NOMO-1 treated with DMSO at 0.1 percent for 48 hours (cell line): ENCODE results near the gene MINAR1.
"Not testable (repeated sequence)": the region's sequence is repeated elsewhere in the genome, so short reads cannot be mapped to it uniquely, and the experiment has no call there.

Experiments used
- DNase-seq: peaks from one replicate; lab custom pipeline; 2025; ENCODE audit not compliant: unreplicated experiment; lab: John Stamatoyannopoulos, UW

Gene MINAR1

DNA sequence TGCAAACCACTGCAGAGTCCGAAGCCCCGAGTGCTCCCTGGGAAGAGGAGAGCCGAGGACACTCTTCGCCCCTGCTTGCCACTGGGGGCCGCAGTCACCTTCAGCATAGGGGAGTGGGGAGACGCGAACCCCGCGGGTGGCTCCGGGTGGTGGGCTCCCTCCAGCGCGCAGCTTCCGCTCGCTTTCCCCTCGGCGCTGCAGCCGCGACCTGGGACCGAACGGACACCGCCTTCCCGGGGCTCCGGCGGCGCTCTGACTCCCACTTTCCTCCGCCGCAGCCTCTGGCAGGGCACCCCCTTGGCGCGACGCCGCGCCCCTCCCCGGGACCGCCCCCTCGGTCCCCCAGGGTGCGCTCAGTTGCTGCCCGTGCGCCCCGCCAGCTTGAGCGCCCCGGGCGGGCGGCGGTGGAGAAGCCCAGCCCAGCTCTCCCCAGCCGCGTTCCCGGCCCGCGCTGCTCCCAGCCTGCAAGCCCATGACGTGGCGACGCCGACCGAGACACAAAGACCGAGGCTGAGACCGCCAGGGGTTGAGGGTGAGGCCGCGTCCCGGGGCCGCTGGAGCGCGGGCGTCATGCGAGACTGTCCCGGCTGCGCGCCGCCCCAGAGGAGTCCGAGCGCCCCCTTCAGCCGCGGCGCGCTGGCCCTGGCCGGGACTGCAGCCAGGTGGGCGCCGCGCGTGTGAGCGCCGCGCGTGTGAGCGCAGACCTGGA, at the start of gene MINAR1:
MINAR1 (plus strand) TSS at position 701 of the 709 bp plus-strand sequence. CDS start 23,812 bp downstream, outside the sequence.
- DNase-seq, result no peak

GRCh38 chr15:79394231-79394630, 37.9 kb upstream of the MINAR1 start:
- no peak for DNase-seq

GRCh38 chr15:79396850-79397249, 35.3 kb upstream of the MINAR1 start:
- DNase-seq, result no peak

DNA sequence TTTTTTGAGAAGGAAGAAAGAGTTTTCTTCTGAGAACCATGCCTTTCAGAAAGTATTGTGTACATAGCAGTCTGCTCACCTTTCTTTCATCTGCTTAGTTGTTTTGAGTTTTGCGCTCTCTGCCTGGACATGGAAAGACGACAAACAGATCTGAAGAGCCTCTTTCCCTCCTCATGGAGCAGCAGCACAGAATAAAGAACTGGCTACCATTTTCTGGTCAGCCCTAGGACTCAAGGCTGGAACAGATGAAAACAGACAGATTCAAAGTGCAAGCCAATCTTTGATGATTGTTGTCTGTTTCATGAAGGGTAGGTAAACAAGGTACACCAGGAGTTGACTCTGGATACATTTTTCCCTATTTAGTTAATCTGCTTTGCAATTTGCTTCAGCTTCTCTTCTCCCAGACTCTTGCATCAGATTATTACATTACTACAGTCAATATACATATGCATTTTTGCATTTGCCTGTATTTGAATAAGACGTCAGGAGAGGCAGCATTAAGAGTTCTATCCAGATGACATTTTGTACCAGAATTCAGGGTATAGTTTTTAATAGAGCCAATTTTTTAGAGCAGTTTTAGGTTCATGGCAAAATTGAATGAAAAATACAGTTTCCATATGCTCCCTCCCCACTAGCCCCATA, 34.7 kb upstream of the MINAR1 start:
- DNase-seq, result no peak

DNA sequence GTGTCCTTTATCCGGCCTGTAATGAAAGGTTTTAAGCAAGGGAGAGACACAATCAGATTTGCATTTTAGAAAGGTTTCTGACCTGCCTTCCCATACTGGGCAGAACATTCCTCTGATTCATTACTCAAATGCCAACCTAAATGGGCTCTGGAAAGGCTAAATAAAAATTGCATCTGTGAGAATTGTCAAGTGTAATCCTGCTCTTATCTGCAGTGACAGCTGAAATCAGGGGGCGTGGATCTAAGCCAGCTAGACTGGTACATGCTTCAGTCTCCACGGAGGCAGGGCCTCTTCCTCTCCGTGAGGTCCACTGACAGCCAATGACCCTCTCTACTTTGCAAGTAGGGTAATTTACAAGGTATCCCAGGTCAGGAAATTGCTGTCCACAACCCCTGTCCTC, 32.5 kb upstream of the MINAR1 start:
- DNase-seq, result no peak

DNA sequence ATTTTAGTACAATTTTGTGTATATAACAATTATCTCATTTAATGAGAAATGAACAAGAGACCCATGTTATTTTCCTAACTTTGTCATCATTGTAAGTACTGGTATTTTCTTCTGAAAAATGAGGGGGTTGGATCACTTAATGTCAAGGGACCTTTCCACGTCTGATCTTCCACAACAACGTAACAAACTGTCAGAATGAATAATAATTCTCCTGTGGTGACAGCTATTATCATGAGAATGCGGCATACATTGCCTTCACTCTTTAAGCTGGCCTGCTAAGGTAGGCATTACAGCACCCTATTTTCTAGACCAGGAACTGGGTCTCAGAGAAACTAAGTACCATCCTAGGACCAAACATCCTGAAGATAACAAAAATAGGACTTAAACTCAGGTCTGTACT, 31.5 kb upstream of the MINAR1 start:
- no peak for DNase-seq

DNA sequence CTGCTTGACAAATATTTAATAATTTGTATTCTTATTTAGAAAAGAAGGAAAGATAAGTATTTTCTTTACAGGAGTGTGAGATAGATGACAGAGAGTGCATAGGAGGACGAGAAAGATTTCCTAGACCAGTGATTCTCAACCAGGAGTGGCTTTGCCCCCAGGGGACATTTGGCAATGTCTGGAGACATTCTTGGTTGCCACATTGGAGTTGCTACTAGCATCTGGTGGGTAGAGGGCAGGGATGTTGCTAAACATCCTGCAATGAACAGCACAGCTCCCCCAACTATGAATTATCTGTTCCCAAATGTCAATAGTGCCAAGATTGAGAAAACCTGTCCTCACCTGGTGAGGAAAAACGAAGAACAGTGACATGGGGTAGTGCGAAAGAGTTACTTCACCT, 30.8 kb upstream of the MINAR1 start:
- no peak for DNase-seq

DNA sequence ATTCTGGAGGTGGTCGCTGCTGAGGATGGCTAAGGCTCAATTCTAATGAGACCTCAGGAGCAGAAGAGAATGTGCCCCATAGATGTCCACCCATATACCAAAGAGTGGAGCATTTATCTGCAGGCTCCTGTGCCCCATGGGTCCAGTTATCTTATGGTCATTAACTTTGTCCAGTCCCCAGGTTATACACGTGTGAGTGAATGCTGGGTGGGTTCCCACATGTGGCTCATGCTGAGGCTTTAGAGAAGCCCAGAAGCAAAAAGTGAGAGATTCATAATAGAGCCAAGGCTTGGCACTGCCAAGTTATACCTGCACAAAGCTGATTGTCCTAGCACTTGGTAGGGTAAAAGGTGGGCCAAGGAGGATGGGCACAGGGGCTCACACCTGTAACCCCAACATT, 30.0 kb upstream of the MINAR1 start:
- no peak for DNase-seq

DNA sequence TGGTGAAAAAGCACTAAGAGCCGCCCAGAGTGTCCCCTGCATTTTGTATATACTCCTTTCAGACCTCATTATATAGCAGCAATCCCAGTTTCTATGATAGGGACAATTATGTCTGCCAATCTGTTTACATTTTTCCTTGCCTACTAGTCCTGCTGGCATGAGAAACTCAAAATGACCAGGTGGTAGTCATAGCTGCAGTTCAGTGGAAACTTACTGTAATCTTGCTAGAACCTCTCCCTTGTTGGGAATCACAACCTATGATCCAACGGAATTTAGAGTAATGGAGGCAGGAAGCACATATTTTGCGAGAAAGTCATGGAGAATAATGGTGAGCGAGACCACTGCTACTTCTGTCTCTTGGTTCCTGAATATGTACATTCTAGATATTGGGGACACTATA, 28.6 kb upstream of the MINAR1 start:
- DNase-seq, result no peak

GRCh38 chr15:79406210-79406609, 25.9 kb upstream of the MINAR1 start:
- DNase-seq, result no peak

- DNase-seq, result no peak
Measured at GRCh38 chr15:79408041-79408440, 24.1 kb upstream of the MINAR1 start.

DNA sequence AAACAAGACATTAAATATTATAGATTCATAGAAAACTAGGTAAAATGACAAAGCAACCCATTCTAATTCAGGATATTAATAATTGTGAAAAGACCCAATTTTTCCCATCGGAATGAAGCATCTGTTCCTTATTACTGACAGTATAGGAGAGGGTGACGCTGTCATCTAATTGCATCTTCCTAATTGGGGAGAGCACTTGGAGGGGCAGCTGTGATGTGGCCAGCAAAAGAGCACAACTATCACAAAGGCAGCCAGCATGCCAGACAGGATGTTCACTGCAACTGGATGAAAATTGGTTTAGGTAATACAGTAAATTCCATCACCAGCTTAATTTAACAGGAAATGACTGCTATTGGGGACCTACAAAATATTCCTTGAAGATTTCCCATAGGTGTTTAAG, 21.9 kb upstream of the MINAR1 start:
- DNase-seq, result no peak

DNA sequence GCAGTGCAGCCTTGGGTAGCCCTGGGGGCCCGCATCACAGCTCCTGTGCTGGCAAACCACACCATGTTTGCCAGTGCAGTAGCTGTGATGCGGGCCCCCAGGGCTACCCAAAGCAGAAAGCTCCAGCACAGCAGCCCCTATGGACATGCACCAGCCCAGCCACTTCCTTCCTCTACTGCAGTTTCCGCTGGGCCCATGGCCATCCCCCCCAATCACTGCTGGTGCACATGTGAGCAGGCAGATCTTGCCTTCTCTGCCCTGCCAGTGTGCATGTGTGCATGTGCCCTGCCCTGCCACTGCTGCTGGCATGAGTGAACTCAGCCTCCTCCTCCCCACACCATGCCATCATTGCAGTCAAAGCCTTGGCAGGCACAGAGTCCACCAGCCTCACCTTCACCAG, 20.1 kb upstream of the MINAR1 start:
- DNase-seq, result no peak

DNA sequence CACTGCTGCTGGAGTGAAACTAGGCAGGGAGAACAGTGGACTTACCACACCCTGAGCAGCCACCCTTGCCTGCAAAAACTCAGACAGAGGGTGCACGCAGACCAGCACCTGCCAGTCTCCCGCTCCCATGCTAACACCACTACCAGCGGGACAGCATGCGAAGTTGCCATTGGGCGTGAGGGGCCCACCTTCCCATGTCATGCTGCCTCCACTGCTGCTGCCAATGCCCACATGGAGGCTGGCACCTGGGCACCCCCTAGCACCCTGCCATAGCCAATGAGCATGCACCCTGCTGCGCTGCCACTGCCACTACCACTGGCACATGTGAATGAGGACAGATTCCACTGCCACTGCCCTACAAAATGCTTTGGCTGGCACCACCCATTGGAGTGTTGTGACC, 19.7 kb upstream of the MINAR1 start:
- DNase-seq, result no peak

DNA sequence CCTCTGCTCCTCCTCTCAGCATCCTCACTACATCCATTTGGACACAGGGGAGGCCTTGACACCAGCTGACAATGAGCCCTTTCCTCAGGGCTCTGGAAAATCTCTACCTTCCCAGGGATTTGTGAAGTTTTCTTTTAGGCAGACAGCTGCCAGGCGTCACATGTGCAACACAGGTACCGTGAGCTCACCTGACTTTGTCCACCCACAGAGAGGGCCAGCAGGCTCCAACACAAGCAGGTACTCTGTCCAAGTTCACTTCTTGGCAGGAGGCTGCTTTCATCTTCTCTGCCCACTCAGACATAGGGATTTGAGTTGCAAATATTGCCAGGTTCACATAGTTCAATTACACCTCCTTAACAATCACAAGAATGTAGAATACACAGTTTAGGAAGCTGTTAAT, 15.3 kb upstream of the MINAR1 start:
- DNase-seq, result no peak

- no peak for DNase-seq
Measured at GRCh38 chr15:79418693-79419279, 13.3 kb upstream of the MINAR1 start.

DNA sequence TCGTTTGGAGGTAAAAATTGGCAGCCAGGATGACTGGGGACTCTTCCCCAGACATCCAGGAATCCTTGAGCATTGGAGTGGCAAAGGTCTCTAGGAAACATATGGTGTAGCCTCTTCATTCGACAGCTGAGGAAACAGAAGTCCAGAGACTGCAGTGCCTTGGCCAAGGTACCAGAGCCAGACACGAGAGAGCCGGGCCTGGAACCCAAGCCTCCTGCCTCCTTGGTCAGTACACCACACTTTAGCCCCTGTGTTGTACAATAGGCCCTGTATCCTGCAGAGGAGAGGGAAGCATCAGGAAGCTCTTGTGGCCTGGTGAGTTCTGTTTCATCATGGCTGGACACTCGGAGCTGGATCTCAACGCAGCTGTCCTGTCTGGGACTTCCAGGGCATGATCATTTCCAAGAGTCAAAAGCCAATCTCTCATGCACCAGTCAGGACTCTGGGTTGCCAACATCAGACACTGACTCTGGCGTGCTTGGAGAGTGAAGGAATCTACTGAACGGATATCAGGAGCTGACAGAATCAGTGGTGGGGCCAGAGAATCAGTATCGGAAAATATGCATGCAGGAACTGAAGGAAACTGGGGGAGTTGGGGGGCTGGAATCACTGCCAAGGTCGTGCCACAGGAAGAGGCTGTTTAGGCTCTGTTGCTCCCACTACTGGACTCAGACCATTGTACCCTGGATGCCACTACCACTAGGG, 6.4 kb upstream of the MINAR1 start:
- DNase-seq, result no peak

DNA sequence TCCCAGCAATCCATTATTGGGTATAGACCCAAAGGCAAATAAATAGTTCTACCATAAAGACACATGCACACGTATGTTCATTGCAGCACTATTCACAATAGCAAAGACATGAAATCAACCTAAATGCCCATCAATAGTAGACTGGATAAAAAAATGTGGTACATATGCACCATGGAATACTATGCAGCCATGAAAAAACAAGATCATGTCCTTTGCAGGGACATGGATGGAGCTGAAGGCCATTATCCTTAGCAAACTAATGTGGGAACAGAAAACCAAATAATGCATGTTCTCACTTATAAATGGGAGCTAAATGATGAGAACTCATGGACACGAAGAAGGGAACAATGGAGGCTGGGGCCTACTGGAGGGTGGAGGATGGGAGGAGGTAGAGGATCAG, 5.2 kb upstream of the MINAR1 start:
- not testable (repeated sequence) for DNase-seq

DNA sequence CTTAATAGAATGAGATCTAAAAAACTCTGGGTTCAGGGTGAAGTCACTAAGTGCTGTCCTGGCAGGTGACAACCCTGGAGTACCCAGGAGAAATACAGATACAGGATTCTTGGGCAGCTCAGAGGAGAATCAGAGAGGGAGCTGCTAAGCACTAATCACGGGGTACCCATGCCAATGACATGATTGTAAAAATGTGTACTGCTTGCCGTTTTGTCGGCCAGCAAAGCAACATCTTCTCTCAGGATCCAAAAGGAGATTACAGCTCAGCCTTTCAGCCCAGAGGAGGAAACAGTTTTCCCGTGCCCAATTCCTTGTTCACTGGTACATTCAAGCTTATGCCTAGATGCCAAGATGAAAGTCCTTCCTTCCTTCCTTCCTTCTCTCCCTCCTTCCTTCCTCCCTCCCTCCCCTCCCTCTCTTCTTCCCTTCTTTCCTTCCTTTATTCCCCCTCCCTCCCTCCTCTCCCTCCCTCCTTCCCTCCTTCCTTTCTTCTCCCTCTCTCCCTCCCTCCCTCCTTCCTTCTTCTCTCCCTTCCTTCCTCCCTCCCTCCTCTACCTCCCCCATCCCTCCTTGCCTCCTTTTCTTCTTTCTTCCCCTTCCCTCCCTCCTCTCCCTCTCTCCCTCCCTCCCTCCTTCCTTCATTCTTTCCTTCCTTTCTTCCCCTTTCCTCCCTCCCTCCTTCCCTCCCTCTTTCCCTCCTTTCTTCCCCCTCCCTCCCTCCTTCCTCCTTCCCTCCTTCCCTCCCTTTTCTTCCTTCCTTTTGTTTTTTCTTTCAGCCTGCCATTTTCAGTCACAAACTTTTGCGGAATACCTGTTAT, 4.1 kb upstream of the MINAR1 start:
- no peak for DNase-seq

DNA sequence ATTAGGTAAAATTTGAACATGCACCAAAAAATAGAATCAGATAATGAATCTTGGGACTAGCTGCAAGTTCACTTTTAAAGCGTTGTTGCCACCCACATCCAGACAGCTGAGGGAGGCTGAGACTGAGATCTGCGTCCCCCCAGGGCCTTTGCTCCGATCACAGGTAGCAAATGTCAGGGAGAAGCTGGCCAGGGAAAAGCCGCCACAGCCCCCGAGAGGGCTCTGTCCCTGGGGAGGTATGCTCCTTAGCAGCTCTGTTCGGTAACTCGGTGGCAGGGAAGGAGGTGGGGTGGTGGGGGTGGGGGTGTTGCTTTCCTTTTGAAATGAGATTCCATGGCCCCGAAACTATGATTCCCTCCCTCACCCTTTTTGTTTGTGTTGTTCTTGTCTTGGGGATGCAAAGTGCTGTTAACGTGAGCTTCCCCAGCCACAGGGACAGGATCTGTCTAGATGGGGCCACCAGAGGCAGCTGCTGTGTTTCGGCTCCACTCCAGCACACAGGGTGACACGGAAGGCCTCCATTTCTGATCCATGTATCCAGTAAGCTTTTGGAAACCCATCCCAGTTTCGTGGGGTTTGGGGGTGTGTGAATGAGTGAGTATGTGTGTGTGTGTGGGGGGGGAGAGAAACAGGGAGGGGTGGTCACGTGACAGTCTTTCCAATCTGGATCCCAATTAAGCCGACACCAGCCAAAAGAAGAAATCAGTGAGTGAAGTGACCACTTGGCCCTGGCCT, 1.1 kb upstream of the MINAR1 start:
- no peak for DNase-seq
